ENCODE results near the gene RBM33.

RBM33 gene

DNA sequence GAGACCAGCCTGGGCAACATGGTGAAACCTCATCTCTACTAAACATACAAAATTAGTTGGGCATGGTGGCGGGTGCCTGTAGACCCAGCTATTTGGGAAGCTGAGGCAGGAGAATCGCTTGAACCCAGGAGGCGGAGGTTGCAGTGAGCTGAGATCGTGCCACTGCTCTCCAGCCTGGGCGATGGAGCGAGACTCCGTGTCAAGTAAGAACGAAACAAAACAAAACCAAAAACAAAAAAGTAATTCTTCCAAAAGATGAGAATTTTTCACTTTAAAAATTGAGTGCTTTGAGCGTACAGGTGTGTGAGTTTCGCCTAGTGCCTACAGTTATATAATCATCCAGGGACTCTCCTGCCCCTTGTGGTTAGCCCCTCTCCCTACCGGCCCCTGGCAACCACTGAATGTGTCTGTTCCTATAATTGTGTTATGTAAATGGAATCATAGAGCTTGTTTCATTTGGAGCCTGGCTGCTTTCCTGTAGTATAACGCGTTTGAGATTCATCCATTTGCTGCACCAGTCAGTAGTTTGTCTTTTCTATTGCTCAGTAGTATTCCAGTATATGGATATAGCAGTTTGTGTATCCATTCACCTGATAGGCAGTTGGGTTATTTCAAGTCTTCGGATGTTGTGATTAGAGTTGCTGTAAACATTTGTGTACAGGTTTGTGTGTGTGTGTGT lies 80.0 kb downstream of the RBM33 start:
- no peak for DNase-seq (ENCODE audit: low read depth)

GRCh38 chr7:155725006-155725355 lies 80.5 kb downstream of the RBM33 start:
- DNase-seq (ENCODE audit: low read depth): no peak

- no peak for DNase-seq (ENCODE audit: low read depth)
Measured at GRCh38 chr7:155727616-155728015, 83.2 kb downstream of the RBM33 start.

DNA sequence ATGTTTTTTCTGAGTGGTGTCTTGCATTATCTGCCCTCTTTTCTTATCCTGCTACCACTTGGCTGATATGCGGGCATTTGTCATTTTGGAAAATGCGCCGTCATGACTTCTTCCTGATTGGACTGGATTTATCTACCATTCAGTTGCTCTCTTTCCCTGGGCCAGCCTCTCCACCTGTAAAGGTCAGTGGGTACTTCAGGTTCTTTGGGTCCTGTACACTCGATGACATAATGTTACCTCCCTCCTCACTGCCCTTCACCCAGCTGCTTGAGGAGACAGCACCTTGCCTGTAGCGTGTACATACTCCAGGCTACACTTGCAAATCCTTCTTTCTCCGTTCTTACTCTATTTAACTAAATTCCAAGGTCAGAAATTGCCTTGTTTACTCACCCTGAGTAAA lies 83.7 kb downstream of the RBM33 start:
- no peak for DNase-seq (ENCODE audit: low read depth)

GRCh38 chr7:155729847-155730246 lies 85.4 kb downstream of the RBM33 start:
- no peak for DNase-seq (ENCODE audit: low read depth)

DNA sequence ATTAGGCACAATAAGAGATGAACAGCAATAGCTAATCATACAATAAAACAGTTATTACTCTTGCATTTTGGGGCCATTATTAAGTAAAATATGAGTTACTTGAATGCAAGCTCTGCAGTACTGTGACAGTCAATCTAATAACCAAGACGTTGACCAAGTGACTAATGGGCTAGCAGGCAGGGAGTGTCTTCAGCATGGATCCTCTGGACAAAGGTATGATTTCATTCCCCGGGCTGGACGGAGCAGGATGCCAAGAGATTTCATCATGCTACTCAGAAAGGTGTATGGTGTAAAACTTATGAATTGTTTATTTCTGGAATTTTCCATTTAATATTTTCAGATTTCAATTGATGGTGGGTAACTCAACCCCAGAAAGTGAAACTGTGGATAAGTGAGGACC lies 86.9 kb downstream of the RBM33 start:
- DNase-seq (ENCODE audit: low read depth): no peak

DNA sequence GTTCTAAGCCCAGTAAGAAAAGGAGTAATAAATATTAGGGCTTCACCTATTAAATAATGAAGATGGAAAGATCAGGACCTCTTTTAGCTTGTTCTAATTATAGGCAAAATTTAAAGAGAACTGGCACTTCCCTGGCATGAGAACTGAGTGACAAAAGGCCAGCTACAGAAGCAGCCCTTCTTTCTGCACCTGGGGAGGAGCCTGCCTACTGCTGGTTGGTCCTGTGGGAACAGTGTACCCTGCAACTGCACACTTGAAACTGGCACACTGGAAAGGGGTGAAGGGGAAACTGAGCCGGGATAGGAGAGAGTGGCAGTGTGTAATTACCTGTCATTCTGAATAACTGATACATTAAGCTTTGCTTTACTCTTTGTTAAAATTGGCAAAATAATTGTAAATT lies 87.4 kb downstream of the RBM33 start:
- DNase-seq (ENCODE audit: low read depth): no peak

- DNase-seq (ENCODE audit: low read depth): no peak
Measured at GRCh38 chr7:155732286-155732685, 87.8 kb downstream of the RBM33 start.

GRCh38 chr7:155733582-155734444 lies 89.4 kb downstream of the RBM33 start:
- no peak for DNase-seq (ENCODE audit: low read depth)

DNA sequence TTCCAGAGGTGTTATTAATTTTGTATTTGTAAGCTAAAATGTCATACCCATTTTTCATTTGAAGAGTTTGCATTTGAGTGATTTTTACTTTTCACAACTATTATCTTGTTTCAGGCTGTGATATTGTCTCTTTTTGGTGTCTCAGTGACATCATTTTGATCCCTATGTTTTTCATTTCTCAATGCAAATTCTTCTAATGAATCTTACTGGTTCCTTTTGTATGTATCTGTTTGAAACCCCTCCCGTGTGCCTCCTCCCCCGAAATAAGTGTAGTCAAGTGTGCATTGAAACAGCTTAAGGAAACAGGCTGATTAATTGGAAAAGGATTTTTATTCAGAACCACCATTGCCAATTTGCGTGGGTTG lies 90.0 kb downstream of the RBM33 start:
- no peak for DNase-seq (ENCODE audit: low read depth)

GRCh38 chr7:155735442-155736115 lies 91.1 kb downstream of the RBM33 start:
- no peak for DNase-seq (ENCODE audit: low read depth)

- no peak for DNase-seq (ENCODE audit: low read depth)
Measured at GRCh38 chr7:155737590-155737989, 93.1 kb downstream of the RBM33 start.

DNA sequence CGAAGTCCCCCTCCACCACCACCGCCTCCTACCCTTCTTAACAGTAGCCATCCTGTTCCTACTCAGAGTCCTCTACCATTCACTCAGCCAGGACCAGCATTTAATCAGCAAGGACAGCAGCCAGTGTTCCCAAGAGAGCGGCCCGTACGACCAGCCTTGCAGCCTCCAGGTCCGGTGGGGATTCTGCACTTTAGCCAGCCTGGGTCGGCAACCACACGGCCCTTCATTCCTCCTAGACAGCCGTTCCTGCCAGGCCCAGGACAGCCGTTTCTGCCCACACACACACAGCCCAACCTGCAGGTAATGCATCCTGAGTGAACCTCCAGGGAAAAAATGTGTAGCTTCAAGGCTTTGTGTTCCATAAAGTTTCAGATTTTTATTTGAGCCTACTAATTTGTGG lies 93.6 kb downstream of the RBM33 start:
- DNase-seq (ENCODE audit: low read depth): no peak

DNA sequence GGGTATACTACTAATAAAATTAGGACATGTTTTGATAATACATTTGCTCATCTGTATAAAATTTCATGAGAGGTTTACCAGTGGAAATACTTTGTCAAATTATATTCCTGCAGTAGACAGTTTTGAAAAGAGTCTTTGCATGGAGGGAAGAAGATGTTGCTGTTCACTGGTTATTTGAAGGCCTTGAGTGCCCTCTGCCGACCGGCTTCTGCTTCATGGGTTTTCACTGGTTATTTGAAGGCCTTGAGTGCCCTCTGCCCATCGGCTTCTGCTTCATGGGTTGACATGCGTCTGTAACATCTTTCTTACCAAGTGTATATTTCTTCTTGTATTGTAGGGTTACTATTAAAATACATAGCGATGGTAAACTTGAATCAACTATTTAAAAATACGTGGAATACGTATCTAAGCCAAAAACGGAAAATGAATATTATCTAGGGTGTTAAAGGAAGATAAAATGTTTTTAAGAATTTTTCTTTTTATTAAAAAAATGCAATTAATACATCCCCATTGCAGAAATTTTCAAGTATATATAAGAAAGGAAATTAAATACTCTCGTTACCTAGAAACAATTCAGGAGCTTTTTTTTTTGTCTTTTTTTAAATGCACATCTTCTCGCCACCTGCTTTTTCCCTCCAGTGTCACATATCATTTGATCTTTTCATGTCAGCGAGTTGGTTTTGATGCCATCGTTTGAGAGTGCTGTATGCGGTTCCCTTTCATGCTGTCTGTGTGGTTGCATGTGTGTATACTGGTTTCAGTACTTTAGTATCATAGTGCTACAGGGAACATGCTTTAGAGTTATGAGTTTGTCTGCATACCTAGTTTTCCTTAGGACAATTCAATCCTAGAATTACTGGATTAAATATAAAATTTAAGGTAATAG lies 94.4 kb downstream of the RBM33 start:
- DNase-seq (ENCODE audit: low read depth): peak; percentile 17

DNA sequence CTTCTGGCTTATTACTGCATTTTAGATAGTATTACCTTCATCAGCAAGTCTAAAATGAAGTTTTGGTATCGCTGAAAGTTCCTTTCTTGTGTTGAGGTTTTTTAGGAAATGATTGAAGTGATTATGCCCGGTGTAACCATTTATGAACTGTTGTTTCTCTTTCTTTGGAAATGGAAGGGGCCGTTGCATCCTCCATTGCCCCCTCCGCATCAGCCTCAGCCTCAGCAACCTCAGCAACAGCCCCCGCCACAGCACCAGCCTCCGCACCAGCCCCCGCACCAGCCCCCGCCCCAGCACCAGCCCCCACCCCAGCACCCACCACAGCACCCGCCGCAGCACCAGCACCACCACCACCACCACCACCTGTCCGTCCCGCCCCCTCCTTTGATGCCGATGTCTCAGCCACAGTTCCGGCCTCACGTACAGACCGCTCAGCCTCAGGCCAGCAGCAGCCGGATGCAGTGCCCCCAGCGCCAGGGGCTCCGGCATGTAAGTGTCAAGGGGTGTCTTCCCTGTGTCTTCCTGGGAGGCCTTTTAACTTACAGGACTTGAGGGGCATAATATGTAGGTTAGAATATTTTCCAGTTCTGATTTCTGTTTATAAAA lies 95.2 kb downstream of the RBM33 start:
- no peak for DNase-seq (ENCODE audit: low read depth)

- no peak for DNase-seq (ENCODE audit: low read depth)
Measured at GRCh38 chr7:155741082-155741481, 96.6 kb downstream of the RBM33 start.

DNA sequence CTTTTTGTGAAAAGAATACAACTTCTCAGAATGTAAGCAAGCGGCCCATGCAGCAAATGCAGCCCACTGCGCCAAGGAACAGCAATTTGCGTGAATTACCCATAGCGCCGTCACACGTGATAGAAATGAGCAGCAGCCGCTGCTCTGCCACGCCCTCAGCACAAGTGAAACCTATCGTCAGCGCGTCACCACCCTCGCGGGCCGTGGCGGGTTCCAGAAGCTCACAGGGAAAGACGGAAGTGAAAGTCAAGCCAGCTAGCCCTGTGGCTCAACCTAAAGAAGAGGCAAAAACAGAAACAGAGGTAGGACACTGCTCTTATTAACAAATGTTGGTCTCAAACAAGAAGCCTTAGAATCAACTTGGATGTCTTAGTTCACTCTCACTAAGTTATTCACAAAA lies 97.3 kb downstream of the RBM33 start:
- no peak for DNase-seq (ENCODE audit: low read depth)

GRCh38 chr7:155743177-155743576 lies 98.7 kb downstream of the RBM33 start:
- DNase-seq (ENCODE audit: low read depth): no peak

GRCh38 chr7:155744971-155745683 lies 100.7 kb downstream of the RBM33 start:
- no peak for DNase-seq (ENCODE audit: low read depth)

DNA sequence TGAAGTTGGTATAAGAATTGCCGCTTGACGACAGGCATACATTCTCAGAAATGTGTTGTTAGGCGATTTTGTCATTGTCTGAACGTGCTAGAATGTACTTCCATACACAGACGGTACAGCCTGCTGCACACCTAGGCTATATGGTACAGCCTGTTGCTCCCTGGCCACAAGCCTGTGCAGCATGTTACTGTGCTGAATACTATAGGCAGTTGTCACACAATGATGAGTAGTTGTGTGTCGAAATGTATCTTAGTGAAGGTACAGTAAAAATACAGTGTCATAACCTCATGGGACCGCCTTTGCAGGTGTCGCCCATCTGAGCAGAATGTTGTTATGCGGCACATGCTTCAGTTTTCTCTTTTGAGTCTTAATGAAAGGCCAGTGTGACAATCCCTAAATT lies 101.3 kb downstream of the RBM33 start:
- DNase-seq (ENCODE audit: low read depth): no peak

DNA sequence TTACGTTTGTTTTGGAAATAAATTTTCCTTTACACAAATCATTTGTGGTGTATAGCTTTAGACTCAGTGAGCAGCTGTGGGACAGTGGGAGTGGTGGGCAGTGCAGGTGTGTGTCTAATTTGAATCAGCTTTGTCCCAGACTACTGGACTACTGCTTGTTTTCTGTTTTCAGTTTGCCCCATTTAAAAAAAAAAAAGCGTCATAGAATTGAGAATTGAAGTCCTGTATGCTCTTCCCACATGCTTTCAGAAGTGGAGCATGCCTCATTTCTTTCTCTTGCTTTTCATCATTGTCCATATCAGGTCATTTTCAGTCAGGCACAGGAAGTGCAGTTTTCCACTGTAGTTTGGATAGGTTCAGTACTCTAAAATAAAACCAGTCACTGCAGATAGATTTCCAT lies 101.7 kb downstream of the RBM33 start:
- no peak for DNase-seq (ENCODE audit: low read depth)
